HEK293 (cell line): ENCODE data around the gene ISL2.

Experiments used
- CTCF ChIA-PET: fragments of 350-600 bp; formaldehyde crosslinking; extraction: SDS; loops from one replicate; lab custom pipeline; 2021; ENCODE audit warnings: antibody characterized with exemption; lab: Yijun Ruan, JAX
- POLR2A ChIA-PET: fragments of 300-600 bp; formaldehyde crosslinking; extraction: SDS; loops from one replicate; lab custom pipeline; 2020; ENCODE audit warnings: antibody characterized with exemption, inconsistent platforms; lab: Yijun Ruan, JAX
- H3K27ac ChIP-seq: fragments of 200-500 bp; sonication (Bioruptor generic); 2 replicates; pipeline ENCODE4 v1.5.1; 2014; ENCODE audit warnings: low read depth, low read length, control low read depth, inconsistent platforms; ENCODE audit errors: extremely low read depth
- H3K36me3 ChIP-seq, 2 experiments: fragments of 200-500 bp in 1 of 2; sonication (Bioruptor generic) in 1 of 2; 1 replicate in 1 of 2; 2 replicates in 1 of 2; pipeline ENCODE4 v1.5.1; 2014 to 2017; ENCODE audit warnings: inconsistent platforms in 2 of 2, low read length in 2 of 2; ENCODE audit not compliant: control insufficient read depth in 2 of 2, insufficient read depth in 1 of 2
- H3K4me1 ChIP-seq: fragments of 200-500 bp; sonication (Bioruptor generic); 2 replicates; pipeline ENCODE4 v1.5.1; 2014; ENCODE audit warnings: mild to moderate bottlenecking, low read length, inconsistent platforms; ENCODE audit not compliant: control insufficient read depth, insufficient read depth
- H3K4me3 ChIP-seq: 2 replicates; pipeline ENCODE4 v1.5.1; 2011; ENCODE audit warnings: low read depth, mild to moderate bottlenecking, control low read depth, low read length, moderate library complexity
- H3K9me3 ChIP-seq: fragments of 200-500 bp; sonication (Bioruptor generic); 2 replicates; pipeline ENCODE4 v1.5.1; 2014; ENCODE audit warnings: low read depth, low read length, inconsistent platforms; ENCODE audit not compliant: control insufficient read depth, insufficient read depth
- BCL11B ChIP-seq: fragments of 450-650 bp; formaldehyde crosslinking; IDR thresholded peaks from 2 replicates; pipeline ENCODE4 v1.5.1; 2016; ENCODE audit warnings: low read depth, missing biosample characterization, missing genetic modification characterization
- HOXA7 ChIP-seq: sonication (generic); formaldehyde crosslinking; IDR thresholded peaks from 2 replicates; pipeline ENCODE4 v1.8.1; 2022; ENCODE audit warnings: missing genetic modification reagents, borderline replicate concordance
- HOXC10 ChIP-seq: sonication (generic); formaldehyde crosslinking; IDR thresholded peaks from 2 replicates; pipeline ENCODE4 v1.8.1; 2023; ENCODE audit warnings: mild to moderate bottlenecking, missing genetic modification reagents
- KLF16 ChIP-seq: fragments of 450-650 bp; formaldehyde crosslinking; IDR thresholded peaks from 2 replicates; pipeline ENCODE4 v1.5.1; 2017; ENCODE audit warnings: missing biosample characterization, missing genetic modification characterization
- ZBTB17 ChIP-seq: fragments of 450-650 bp; formaldehyde crosslinking; IDR thresholded peaks from 2 replicates; pipeline ENCODE4 v1.5.1; 2016; ENCODE audit warnings: missing biosample characterization, missing genetic modification characterization
- ZFHX2 ChIP-seq: fragments of 450-650 bp; formaldehyde crosslinking; conservative IDR thresholded peaks from 2 replicates; pipeline ENCODE4 v1.5.1; 2016; ENCODE audit warnings: missing biosample characterization, missing genetic modification characterization
- ZFP3 ChIP-seq: fragments of 450-650 bp; formaldehyde crosslinking; IDR thresholded peaks from 2 replicates; pipeline ENCODE4 v1.5.1; 2016; ENCODE audit warnings: low read depth, missing biosample characterization, missing genetic modification characterization
- ZIC2 ChIP-seq: fragments of 450-650 bp; formaldehyde crosslinking; IDR thresholded peaks from 2 replicates; pipeline ENCODE4 v1.5.1; 2016; ENCODE audit warnings: missing biosample characterization, missing genetic modification characterization
- ZNF10 ChIP-seq: fragments of 450-650 bp; formaldehyde crosslinking; IDR thresholded peaks from 2 replicates; pipeline ENCODE4 v1.5.1; 2017; ENCODE audit warnings: missing biosample characterization, missing genetic modification characterization
- ZNF223 ChIP-seq: fragments of 450-650 bp; formaldehyde crosslinking; IDR thresholded peaks from 2 replicates; pipeline ENCODE4 v1.5.1; 2016; ENCODE audit warnings: missing biosample characterization, missing genetic modification characterization
- ZNF274 ChIP-seq, 2 experiments: fragments of 200-500 bp in 1 of 2; fragments of 450-650 bp in 1 of 2; sonication (Bioruptor generic) in 1 of 2; formaldehyde crosslinking in 1 of 2; IDR thresholded peaks; 2 replicates each; pipeline versions ENCODE4 v1.5.1 to v1.6.1; 2014 to 2016; ENCODE audit warnings: borderline replicate concordance in 1 of 2, inconsistent platforms in 1 of 2, low read length in 1 of 2, missing biosample characterization in 1 of 2, missing genetic modification characterization in 1 of 2
- ZNF311 ChIP-seq: fragments of 450-650 bp; formaldehyde crosslinking; IDR thresholded peaks from 2 replicates; pipeline ENCODE4 v1.5.1; 2017; ENCODE audit warnings: missing biosample characterization, missing genetic modification characterization, borderline replicate concordance
- ZNF324 ChIP-seq: fragments of 450-650 bp; formaldehyde crosslinking; IDR thresholded peaks from 2 replicates; pipeline ENCODE4 v1.5.1; 2016; ENCODE audit warnings: missing biosample characterization, missing genetic modification characterization
- ZNF391 ChIP-seq: fragments of 450-650 bp; formaldehyde crosslinking; IDR thresholded peaks from 2 replicates; pipeline ENCODE4 v1.5.1; 2016; ENCODE audit warnings: low read depth, missing biosample characterization, missing genetic modification characterization, borderline replicate concordance
- ZNF416 ChIP-seq: fragments of 450-650 bp; formaldehyde crosslinking; IDR thresholded peaks from 2 replicates; pipeline ENCODE4 v1.5.1; 2016; ENCODE audit warnings: missing biosample characterization, missing genetic modification characterization
- ZNF423 ChIP-seq: fragments of 450-650 bp; formaldehyde crosslinking; IDR thresholded peaks from 2 replicates; pipeline ENCODE4 v1.5.1; 2016; ENCODE audit warnings: missing biosample characterization, missing genetic modification characterization
- ZNF571 ChIP-seq: fragments of 450-650 bp; formaldehyde crosslinking; IDR thresholded peaks from 2 replicates; pipeline ENCODE4 v1.5.0; 2017; ENCODE audit warnings: missing biosample characterization, missing genetic modification characterization
- ZNF596 ChIP-seq: fragments of 450-650 bp; IDR thresholded peaks from 2 replicates; pipeline ENCODE4 v1.5.0; 2018; ENCODE audit warnings: missing biosample characterization, mild to moderate bottlenecking, missing genetic modification characterization, moderate library complexity
- ZNF600 ChIP-seq: fragments of 450-650 bp; formaldehyde crosslinking; IDR thresholded peaks from 2 replicates; pipeline ENCODE4 v1.5.1; 2016; ENCODE audit warnings: missing biosample characterization, missing genetic modification characterization
- ZNF660 ChIP-seq: fragments of 450-650 bp; IDR thresholded peaks from 2 replicates; pipeline ENCODE4 v1.5.1; 2018; ENCODE audit warnings: missing biosample characterization, mild to moderate bottlenecking, missing genetic modification characterization
- ZNF707 ChIP-seq: fragments of 450-650 bp; formaldehyde crosslinking; IDR thresholded peaks from 2 replicates; pipeline ENCODE4 v1.5.1; 2016; ENCODE audit warnings: missing biosample characterization, missing genetic modification characterization
- ZNF76 ChIP-seq: fragments of 450-650 bp; formaldehyde crosslinking; IDR thresholded peaks from 2 replicates; pipeline ENCODE4; 2016; ENCODE audit warnings: low read depth, missing biosample characterization, missing genetic modification characterization, borderline replicate concordance
- ZNF777 ChIP-seq: fragments of 450-650 bp; formaldehyde crosslinking; IDR thresholded peaks from 2 replicates; pipeline ENCODE4 v1.5.1; 2017; ENCODE audit warnings: missing biosample characterization, missing genetic modification characterization, borderline replicate concordance
- ZNF791 ChIP-seq: fragments of 450-650 bp; formaldehyde crosslinking; IDR thresholded peaks from 2 replicates; pipeline ENCODE4 v1.5.1; 2016; ENCODE audit warnings: missing biosample characterization, missing genetic modification characterization
- ZNF837 ChIP-seq: fragments of 450-650 bp; formaldehyde crosslinking; IDR thresholded peaks from 2 replicates; pipeline ENCODE4 v1.5.1; 2016; ENCODE audit warnings: missing biosample characterization, missing genetic modification characterization
- ZNF843 ChIP-seq: fragments of 450-650 bp; formaldehyde crosslinking; IDR thresholded peaks from 2 replicates; pipeline ENCODE4 v1.5.1; 2016; ENCODE audit warnings: missing biosample characterization, missing genetic modification characterization
- TF ChIP-seq, protein P1 (sequence below): fragments of 450-650 bp; formaldehyde crosslinking; IDR thresholded peaks from 2 replicates; pipeline ENCODE4 v1.5.1; 2017; ENCODE audit warnings: missing biosample characterization, missing genetic modification characterization
- TF ChIP-seq, protein P2 (sequence below): fragments of 450-650 bp; formaldehyde crosslinking; IDR thresholded peaks from 2 replicates; pipeline ENCODE4 v1.5.1; 2016; ENCODE audit warnings: missing biosample characterization, missing genetic modification characterization
- TF ChIP-seq, protein P3 (sequence below): fragments of 450-650 bp; formaldehyde crosslinking; IDR thresholded peaks from 2 replicates; pipeline ENCODE4 v1.5.1; 2016; ENCODE audit warnings: missing biosample characterization, missing genetic modification characterization
- TF ChIP-seq, protein P4 (sequence below): fragments of 450-650 bp; formaldehyde crosslinking; IDR thresholded peaks from 2 replicates; pipeline ENCODE4 v1.5.1; 2016; ENCODE audit warnings: missing biosample characterization, missing genetic modification characterization
- TF ChIP-seq, protein P5 (sequence below): fragments of 450-650 bp; formaldehyde crosslinking; IDR thresholded peaks from 2 replicates; pipeline ENCODE4 v1.5.1; 2016; ENCODE audit warnings: missing biosample characterization, missing genetic modification characterization

Gene ISL2

DNA sequence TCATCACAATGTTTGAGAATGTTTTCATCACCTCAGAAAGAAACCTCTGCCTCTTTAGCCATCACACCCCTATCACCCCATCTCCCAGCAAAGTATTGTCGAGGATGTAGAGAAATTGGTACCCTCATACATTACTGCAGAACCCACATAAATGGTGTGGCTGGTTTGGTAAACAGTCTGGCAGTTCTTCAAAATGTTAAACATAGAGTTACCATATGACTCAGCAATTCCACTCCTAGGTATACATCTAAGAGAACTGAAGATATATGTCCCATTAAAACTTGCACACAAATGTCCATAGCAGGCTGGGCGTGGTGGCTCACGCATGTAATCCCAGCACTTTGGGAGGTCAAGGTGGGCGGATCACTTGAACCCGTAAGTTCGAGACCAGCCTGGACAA, 16.6 kb upstream of the ISL2 start (continued):
- no peak for TF ChIP-seq ZNF311 (tag by site-specific recombination)
- no peak for TF ChIP-seq ZIC2 (tag by site-specific recombination)
- TF ChIP-seq, protein P1, sequence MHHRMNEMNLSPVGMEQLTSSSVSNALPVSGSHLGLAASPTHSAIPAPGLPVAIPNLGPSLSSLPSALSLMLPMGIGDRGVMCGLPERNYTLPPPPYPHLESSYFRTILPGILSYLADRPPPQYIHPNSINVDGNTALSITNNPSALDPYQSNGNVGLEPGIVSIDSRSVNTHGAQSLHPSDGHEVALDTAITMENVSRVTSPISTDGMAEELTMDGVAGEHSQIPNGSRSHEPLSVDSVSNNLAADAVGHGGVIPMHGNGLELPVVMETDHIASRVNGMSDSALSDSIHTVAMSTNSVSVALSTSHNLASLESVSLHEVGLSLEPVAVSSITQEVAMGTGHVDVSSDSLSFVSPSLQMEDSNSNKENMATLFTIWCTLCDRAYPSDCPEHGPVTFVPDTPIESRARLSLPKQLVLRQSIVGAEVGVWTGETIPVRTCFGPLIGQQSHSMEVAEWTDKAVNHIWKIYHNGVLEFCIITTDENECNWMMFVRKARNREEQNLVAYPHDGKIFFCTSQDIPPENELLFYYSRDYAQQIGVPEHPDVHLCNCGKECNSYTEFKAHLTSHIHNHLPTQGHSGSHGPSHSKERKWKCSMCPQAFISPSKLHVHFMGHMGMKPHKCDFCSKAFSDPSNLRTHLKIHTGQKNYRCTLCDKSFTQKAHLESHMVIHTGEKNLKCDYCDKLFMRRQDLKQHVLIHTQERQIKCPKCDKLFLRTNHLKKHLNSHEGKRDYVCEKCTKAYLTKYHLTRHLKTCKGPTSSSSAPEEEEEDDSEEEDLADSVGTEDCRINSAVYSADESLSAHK (tag by site-specific recombination): no peak

DNA sequence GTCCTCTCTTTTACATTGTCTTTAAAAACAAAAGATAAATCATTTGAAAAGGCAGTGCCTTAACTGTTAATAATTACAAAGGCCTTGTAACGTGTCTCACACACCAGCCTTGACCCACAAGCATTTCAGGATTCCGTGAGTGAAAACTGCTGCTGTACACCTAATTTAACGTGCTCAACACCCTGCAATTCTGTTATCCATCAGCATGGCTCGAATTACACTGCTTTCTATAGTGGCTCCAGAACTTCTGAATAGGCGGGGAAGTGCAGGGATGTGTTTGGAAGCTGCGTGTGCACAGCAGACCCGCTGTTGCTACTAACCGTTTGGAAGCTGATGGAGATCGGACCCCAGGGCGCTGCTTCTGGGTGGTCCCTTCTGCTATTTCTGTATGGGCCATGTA, 15.4 kb upstream of the ISL2 start:
- POLR2A ChIA-PET: no interaction called here
- H3K4me1 ChIP-seq: peaks cover 21% of the 10 kb centered on the region
- no peaks in the 10 kb centered on the region for H3K36me3 ChIP-seq
- H3K9me3 ChIP-seq: no peaks in the 10 kb centered on the region
- H3K27ac ChIP-seq: no peak overlapping the region; the same call in 1 of the 2 replicates
- CTCF ChIA-PET: no interaction called here
- no peak overlapping the region for H3K4me3 ChIP-seq
- TF ChIP-seq ZNF76 (tag by site-specific recombination) (no peak), ZNF416 (no peak), ZNF10 (tag by site-specific recombination) (0 out of 2 replicates have a peak, but pooled peaks have one; percentile 9), ZNF600 (tag by site-specific recombination) (peak; percentile 64), ZNF391 (tag by site-specific recombination) (no peak), HOXC10 (CRISPR knock-in tag) (no peak), ZNF571 (tag by site-specific recombination) (no peak), ZFHX2 (tag by site-specific recombination) (no peak), ZNF596 (no peak), ZNF707 (tag by site-specific recombination) (no peak), ZBTB17 (peak; percentile 44; the same call in 1 of the 2 replicates), ZNF843 (tag by site-specific recombination) (no peak), KLF16 (no peak), ZNF274 (IDR thresholded peaks at IDR 0.05; ENCODE audit: low read length) (no peak), ZNF274 (tag by site-specific recombination; IDR thresholded peaks at IDR 0.05; ENCODE audit: borderline replicate concordance) (no peak), ZFP3 (tag by site-specific recombination) (no peak), ZNF223 (tag by site-specific recombination) (no peak), ZNF423 (tag by site-specific recombination) (no peak), ZNF791 (tag by site-specific recombination) (no peak), ZNF777 (tag by site-specific recombination) (no peak), BCL11B (tag by site-specific recombination) (no peak), ZNF837 (tag by site-specific recombination) (no peak), ZNF324 (tag by site-specific recombination) (no peak), ZNF660 (tag by site-specific recombination) (no peak), HOXA7 (CRISPR knock-in tag) (no peak)
- TF ChIP-seq, protein P2, sequence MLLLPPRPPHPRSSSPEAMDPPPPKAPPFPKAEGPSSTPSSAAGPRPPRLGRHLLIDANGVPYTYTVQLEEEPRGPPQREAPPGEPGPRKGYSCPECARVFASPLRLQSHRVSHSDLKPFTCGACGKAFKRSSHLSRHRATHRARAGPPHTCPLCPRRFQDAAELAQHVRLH (tag by site-specific recombination): no peak
- TF ChIP-seq, protein P3, sequence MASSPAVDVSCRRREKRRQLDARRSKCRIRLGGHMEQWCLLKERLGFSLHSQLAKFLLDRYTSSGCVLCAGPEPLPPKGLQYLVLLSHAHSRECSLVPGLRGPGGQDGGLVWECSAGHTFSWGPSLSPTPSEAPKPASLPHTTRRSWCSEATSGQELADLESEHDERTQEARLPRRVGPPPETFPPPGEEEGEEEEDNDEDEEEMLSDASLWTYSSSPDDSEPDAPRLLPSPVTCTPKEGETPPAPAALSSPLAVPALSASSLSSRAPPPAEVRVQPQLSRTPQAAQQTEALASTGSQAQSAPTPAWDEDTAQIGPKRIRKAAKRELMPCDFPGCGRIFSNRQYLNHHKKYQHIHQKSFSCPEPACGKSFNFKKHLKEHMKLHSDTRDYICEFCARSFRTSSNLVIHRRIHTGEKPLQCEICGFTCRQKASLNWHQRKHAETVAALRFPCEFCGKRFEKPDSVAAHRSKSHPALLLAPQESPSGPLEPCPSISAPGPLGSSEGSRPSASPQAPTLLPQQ: no peak
- TF ChIP-seq, protein P4, sequence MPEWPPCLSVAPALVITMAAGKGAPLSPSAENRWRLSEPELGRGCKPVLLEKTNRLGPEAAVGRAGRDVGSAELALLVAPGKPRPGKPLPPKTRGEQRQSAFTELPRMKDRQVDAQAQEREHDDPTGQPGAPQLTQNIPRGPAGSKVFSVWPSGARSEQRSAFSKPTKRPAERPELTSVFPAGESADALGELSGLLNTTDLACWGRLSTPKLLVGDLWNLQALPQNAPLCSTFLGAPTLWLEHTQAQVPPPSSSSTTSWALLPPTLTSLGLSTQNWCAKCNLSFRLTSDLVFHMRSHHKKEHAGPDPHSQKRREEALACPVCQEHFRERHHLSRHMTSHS (tag by site-specific recombination): no peak
- TF ChIP-seq, protein P5, sequence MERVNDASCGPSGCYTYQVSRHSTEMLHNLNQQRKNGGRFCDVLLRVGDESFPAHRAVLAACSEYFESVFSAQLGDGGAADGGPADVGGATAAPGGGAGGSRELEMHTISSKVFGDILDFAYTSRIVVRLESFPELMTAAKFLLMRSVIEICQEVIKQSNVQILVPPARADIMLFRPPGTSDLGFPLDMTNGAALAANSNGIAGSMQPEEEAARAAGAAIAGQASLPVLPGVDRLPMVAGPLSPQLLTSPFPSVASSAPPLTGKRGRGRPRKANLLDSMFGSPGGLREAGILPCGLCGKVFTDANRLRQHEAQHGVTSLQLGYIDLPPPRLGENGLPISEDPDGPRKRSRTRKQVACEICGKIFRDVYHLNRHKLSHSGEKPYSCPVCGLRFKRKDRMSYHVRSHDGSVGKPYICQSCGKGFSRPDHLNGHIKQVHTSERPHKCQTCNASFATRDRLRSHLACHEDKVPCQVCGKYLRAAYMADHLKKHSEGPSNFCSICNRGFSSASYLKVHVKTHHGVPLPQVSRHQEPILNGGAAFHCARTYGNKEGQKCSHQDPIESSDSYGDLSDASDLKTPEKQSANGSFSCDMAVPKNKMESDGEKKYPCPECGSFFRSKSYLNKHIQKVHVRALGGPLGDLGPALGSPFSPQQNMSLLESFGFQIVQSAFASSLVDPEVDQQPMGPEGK (tag by site-specific recombination): no peak
